ENCODE data around the gene GALNT11.

GRCh38 chr7:152140067-152140466 is 114.6 kb downstream of the GALNT11 start:
- TF ChIP-seq POLR2A (IDR thresholded peaks at IDR 0.05): no peak
- TF ChIP-seq, protein P1, sequence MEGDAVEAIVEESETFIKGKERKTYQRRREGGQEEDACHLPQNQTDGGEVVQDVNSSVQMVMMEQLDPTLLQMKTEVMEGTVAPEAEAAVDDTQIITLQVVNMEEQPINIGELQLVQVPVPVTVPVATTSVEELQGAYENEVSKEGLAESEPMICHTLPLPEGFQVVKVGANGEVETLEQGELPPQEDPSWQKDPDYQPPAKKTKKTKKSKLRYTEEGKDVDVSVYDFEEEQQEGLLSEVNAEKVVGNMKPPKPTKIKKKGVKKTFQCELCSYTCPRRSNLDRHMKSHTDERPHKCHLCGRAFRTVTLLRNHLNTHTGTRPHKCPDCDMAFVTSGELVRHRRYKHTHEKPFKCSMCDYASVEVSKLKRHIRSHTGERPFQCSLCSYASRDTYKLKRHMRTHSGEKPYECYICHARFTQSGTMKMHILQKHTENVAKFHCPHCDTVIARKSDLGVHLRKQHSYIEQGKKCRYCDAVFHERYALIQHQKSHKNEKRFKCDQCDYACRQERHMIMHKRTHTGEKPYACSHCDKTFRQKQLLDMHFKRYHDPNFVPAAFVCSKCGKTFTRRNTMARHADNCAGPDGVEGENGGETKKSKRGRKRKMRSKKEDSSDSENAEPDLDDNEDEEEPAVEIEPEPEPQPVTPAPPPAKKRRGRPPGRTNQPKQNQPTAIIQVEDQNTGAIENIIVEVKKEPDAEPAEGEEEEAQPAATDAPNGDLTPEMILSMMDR (IDR thresholded peaks at IDR 0.05): no peak

Data from thyroid gland (tissue), 4 donors.